Astrocyte of the hippocampus (primary cell): Measurements from ENCODE around the gene PIP5K1B.

Experiments used
- DNase-seq: peaks from one replicate; pipeline ENCODE4 v3.0.0; 2011; ENCODE audit warnings: low read depth, low spot score

The PIP5K1B gene

DNA sequence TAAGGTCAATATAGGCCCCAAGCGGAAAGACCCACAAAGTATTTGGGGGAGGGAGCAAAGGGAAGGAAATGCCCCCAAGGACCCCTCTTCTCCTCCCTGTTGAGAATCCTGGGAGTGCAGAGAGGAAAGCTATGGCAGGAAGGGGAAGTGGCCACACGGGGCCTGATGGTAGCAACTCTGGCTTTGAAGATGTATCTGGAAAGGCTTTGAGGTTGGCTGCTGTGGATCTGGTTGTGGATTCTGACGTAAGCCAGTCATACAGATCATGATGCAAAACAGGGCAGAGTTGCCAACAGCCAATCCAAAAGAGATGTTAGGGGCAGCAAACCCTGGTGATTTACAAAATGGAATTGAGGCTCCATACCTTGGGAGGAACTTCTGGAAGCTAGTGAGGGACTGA, 200.1 kb downstream of the PIP5K1B start:
- DNase-seq = no peak

DNA sequence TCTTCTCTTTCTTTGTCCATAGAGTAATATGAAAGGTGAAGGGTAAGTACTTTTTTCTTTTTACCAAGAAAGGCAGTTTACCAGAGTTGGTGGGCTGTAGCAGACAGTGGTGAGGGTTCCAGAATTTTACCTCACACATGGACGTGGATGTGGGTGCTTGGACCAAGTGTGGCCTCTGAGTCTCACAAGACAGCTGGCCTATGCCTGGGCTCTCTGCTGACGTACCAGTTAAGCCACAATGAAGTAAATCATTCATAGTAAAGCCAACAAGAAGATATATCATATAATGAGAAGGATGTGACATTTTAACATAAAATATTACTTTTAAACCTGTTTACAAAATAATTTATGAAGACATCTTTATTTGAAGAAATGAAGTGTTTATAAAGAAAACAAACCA, 202.9 kb downstream of the PIP5K1B start:
- DNase-seq = no peak

DNA sequence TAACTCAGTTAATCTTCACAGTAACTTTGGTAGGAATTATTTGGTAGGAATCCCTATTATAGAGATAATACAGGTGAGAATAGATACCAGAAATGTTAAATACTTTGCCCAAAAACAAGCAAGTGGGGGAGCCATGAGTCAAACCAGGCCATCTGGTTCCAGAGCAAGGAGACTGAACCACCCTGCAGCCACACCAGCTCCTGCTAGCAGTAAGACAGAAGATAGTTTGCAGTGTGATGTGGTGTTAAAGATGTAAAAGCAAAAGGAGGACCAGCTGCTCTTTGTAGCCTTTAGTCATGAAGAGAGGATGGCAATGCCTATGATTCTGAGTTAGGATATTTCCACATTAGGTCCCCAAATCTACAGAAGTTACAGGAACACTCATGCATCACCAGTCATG, 207.5 kb downstream of the PIP5K1B start:
- no peak for DNase-seq

DNA sequence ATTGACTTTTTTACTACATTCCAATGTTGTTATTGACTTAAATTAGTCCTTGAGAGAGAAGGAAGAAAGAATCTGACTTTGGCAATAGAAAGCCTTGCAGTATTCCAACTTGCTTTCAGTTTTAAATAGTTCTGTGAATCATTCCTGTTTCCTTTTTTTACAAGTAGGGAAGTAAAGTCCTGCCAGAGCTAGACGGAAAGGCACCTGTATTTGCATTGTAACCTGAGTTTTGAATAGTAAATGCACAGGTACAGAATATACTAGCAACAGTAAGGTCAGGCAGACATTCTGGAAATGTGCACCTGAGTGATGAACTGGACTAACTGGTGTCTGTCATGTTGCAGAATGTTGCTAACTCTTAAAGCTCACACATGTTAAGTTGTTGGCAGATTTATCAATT, 208.0 kb downstream of the PIP5K1B start:
- DNase-seq = no peak

DNA sequence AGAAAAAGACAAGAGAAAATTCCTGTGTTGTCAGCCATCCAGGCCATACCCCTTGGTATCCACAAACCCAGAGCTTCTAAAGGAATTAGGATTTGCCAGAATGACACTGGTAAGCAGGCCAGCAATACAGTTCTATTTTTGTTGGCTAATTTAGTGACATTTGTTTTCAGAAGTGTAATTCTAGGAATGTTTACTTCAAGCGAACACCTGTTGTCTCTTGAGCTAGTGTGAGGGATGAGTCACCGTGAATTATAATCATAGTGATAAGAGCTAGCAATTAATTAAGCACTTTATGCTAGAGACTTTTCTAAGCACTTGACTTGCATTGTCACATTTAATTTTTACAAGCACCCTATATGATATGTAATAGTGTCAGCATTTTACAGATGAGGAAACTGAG, 209.7 kb downstream of the PIP5K1B start:
- no peak for DNase-seq

DNA sequence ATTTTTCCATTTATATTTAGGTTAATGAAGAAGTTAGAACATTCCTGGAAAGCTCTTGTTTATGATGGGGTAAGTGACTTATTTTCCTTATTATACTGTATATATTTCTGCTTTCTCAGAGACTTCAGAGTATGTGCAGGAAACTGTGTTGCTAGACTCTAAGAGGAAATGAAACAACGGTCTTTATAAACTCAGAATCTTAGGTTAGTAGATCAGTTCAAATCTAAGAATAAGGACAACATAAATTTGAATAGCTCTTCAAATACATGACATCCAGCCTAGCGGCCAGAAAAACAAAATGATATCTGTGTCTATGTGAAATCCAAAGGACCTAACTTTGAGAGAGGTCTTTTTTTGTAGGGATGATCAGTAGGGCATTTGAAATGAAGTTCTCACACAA, 214.6 kb downstream of the PIP5K1B start:
- no peak for DNase-seq

DNA sequence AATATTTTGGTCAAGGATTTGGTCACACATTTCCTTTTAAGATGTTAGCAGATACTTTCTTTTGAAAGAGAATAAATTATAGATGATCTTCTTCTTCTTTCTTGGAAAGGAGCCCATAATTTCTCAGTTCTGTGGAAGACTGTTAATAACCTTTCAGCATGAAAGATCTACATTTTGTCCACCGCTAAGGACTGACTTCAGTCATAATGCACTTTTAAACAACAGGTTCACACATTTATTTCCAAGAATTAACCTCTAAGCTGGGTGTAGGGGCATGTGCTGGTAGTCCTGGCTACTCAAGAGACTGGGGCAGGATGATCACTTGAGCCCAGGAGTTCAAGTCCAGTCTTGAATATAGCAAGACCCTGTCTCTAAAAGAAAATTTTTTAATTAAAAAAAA, 215.9 kb downstream of the PIP5K1B start:
- no peak for DNase-seq

DNA sequence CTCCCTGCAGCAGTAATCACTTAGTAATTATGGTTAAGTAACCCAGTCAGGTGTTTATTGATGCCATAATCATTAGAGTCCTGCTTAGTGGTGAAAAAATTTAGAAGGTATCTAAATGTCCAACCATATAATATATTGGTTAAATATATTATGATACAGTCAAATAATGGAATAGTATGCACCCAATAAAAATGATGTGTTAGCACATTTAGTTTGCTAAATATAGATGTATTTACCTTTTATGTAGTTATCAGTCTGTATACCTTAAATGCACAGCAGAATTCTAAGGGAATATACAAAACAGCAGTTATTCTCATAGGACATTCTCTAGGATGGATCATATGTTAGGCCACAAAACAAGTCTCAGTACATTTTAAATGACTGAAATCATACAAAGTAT, 218.4 kb downstream of the PIP5K1B start:
- no peak for DNase-seq

DNA sequence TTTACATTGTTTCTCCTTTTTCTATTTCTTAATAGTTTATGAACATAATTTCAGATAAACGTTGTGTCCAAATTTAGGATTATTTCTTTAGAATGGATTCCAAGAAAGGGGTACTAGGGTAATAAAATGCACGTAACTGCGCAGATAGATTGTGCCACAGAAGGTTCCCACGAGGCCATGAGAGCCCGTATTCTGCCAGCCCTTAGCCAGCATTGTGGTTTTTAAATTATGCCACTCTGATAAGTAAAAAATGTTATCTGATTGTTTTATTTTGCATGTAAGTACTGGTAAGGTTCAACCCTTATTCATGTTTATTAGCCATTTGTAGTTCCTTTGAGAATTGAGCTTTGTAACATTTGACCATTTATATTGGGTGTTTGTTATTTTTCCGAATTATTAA, 220.1 kb downstream of the PIP5K1B start:
- DNase-seq = no peak

DNA sequence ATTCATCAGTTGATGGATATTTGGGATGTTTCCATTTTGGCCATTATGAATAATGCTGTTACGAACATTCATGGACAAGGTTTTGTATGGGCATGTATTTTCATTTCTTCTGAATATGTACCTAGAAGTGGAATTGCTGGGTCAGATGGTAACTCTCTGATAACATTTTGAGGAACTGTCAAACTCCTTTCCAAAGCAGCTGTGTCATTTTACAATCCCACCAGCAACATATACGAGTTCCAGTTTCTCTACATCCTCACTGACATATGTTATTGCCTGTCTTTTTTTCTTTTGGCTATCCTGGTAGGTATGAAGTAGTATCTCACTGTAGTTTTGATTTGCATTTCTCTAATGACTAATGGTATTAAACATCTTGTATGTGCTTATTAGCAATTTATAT, 222.1 kb downstream of the PIP5K1B start:
- DNase-seq = no peak

DNA sequence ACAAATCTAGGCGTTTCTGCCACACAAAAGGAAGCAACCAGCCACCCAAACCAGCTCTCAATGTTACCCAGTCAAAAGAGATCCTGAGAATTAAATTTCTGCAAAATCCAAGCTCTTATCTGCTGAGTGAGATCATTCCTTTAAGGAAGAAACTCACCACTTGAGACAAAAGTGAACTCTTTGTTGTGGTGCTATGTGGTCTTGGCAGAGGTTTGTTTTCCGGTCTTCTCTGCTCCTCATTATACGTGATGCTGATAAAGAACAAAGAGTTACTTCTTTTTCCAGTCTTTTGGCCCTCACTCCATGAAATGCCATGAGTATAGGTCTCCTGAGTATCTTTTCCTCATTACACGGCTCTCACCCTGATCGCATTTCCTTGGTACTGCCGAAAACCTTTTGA, 226.8 kb downstream of the PIP5K1B start:
- no peak for DNase-seq

DNA sequence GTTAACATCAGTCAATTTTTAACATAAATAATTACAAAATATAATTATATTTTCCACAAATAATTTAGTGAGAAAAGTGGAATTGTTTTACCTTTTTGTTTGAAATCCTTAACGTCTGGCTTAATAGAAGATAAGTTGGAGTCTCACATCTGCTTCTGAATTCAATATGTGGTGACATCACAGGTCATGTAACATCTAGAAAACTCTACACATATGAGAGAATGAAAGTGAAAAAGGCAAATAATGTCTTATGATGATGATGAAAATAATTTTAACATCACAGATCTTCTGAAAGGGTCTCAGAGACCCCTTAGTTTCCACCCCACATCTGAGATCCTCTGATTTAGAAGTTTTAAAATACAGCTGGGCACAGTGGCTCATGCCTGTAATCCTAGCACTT, 227.4 kb downstream of the PIP5K1B start:
- no peak for DNase-seq

DNA sequence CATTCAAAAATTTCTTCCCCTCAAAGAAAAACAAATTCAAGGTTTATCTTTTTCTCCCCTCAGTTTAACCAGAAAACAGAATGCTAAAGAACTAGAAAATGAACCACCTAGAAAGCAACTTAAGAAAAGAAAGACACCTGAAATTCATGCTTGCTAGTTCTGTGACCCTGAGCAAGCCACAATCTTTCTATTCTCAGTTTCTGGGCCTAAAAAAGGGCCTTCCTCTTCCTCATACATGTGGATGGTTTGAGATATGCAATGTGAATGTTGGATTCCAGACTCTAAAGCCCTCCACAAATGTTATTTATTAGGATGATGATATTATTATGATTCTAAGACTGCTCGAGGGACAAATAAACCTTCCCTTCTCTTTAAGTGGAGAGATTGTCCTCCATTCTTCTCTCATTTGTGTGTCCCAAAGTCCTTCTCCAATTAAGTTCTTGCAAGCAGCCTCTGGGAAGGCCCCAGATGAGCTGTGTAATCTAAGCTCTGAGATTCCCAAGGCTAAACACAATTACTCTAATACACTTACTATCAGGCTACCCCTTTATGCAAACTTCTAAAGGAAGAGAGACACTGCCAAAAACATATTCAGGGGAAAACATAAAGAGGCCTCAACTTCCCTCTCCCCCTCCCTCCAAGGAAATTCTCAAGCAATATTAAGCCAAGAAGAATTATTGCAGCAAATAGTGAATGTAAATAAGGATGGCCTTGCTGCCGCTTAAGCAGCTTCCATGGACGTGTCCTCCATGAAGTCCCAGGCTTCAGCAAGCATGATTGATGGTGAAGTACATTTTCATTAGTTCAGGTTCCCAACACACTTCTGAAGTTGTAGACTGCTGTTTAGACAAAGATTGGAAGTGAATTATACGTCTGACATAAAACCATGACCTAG, 228.6 kb downstream of the PIP5K1B start:
- DNase-seq = no peak

DNA sequence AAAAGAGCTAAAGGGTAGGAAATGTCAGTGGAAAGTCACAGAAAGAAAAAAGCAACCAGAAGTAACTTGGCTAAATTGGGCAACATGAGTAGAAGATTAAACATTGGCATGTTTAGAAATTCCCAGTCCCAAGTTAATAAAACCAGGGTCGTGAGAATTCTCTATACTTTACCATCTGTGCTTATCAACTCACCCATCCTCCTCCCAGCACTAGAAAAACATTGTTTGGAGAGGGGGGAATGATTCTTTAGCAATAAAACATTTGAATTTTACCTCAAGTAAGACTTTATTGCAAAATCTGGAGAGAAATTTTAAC, 229.2 kb downstream of the PIP5K1B start:
- DNase-seq = no peak

DNA sequence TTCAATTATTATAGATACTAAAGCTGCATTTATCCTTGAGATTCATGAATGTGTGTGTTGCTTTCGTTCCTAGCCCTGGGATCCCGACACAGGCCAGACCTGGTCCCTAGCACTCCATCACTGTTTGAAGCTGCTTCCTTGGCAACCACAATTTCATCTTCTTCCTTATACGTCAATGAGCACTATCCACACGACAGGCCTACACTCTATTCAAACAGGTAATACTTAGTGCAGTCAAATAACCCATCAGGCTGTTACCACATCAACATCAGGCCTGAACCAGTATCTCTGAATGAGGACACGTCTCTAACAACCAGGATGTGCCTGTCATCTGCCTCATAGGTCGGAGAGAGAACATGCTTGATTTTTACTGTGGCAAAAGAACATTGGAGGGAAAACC, 235.5 kb downstream of the PIP5K1B start:
- DNase-seq = no peak

DNA sequence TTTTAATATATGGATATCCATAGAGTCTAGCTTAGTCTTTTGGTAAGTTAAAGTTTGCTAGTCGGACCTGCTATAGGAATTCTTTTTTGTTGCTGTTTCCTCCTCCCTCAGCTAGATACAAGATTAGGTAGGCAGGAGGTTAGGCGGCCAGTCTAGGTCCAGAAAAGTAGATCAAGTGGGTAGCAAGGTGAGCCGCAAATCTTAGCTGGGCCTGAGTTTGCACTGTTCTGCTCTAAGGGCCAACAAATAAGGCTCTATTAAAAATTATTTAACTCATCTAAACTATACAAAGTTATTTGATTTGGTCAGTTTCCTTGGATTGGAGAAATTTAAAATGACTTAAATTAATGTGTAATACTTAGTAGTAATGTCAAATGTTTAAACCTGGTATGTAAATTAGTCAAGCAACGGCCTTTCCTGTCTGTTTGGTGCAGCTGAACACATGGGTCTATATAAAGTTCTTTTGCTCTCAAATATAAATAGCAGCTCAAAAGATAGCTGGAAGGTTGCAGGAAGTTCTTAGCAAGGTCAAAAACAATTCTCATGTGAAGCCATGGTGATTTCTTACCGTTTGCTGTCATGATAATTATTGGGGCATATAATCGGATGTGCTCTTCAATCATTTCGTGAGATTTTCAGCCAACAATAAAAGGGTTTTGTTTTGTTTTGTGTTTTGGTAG, 236.9 kb downstream of the PIP5K1B start:
- DNase-seq = no peak

DNA sequence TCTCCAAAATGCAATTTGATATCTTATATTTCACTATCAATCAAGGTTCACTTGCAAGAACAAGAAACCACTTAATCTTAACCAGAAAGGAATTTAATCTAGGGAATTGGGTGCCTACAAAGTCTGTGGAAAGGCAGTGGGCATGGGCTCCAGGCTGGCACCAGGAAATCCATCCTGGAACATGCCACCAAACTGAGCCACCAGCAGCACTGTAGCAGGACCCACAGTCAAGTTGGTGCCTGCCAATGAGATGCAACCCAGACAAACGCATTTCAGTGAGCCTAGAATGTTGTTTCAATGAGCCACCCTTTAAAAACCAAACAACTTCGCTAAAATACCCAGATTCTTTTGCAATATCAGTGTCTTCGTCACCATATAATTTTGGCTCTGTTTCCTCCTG, 237.8 kb downstream of the PIP5K1B start:
- DNase-seq = no peak

DNA sequence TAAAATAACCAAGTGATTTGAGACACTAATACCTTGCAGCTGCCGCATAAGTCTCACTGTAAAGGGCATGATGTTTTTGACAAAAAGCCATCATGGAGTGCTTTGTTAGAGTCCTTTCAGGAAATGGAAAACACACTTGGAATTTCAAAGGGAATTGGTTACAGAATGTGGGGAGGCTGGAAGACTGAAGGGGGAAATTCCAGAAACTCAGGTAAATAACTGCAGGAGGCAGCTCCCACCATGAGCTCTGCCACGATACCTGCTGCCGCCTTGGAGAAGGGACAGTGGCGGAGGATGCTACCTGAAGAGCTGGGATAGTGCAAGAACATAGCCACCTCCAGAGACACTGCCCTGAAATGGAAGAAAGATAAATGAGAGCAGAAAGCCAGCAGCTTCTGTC, 242.0 kb downstream of the PIP5K1B start:
- DNase-seq = no peak

DNA sequence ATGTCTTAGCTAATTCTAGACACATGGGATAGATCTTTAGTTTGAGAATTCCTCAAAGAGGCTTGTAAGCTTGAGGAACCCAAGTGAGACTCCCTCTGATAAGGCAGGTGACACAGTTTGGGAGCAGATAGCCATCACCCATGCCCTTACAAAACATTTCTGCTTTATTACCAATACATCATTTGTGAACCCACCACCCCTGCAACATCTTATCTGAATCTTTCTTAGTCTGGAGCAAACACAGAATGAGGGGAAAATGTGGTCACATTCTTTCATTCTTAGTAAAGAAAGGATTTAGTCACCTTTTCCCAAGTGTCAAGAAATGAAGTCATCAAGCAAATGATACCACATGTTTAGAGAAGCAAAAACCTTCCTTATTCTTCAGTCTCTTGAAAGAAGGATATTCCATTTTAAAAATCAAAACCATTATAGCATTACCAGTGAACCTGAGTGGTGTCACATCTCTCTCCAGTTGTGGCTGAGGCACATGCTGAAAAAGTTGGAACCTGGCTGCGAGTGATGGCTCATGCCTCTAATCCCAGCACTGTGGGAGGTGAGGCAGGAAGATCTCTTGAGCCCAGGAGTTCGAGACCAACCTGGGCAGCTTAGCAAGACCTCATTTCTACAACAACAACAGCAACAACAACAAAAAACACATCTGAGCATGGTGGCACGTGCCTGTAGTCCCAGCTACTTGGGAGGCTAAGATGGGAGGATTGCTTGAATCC, 243.0 kb downstream of the PIP5K1B start:
- DNase-seq = no peak

DNA sequence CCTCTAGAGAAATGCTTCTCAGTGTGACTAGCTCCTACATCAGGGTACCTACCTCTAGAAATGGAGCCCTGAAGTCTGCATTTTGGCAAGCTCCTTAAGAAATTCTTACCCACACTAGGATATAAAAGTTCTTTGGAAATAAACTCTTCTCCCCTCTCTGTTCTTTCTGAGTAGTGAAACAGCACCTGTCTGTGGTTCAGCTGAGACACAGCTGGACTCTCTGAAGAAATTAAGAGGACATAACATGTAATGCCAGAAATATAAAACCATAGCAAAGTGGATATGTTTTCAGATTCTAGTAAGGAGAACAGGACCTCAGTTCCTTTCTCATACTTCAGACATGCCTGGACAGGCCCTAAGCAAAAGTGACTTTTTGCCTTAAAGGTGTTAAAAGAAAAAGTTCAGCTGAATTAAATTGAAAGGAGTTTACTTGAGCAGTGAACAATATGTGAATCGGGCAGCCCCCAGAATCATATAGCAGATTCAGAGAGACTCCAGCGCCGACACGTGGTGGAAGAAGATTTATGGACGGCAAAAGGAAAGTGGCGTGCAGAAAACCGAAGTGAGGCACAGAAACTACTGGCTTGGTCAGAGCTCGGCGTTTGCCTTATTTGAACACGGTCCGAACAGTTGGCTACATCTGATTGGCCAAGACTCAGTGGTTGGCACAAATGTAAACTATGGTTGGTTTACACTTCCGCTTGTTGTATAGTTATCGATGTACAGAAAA, 244.4 kb downstream of the PIP5K1B start:
- DNase-seq = no peak

DNA sequence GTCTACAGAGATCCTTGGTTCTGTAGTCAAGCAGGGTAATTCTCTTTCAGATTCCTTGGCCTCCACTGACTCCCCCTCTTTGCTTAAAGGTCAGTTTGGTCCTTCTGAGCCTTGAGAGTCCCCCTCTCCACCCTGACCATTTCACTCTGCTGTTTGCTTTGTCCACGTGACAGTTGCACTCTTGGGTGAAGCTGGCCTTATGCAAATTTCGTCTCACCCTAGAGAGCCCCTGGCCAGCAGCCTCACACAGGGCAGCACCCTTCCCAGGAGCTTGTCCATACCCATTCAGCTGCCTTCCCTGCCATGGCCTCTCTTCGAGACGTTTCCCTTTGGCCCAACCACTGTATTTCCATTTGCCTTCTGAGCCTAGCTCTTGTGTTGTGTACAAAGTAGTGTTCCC, 245.1 kb downstream of the PIP5K1B start:
- DNase-seq = no peak

DNA sequence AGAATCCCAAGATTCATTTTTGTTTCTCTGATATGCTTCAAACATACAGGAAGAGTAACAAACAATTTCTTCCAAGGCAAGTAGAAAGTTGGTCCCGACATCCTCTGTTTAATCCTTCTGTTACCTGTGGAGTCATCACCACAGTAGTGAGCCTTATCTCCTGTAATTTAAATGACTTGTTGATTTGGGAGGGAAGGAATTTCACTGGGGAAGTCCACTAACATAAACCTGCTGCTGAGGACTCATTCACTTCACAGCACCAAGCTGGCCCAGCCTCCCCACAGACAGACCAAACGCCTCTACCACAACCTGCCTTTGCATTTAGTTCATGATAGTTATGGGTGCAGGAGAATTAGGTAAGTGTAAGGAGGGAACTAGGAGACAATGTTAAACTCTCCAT, 245.6 kb downstream of the PIP5K1B start:
- no peak for DNase-seq
